Vagina (tissue), 2 donors: ENCODE data around the gene VMO1.

ENCODE experiments used
- POLR2A ChIP-seq, 2 donors: fragments of 450-650 bp; IDR thresholded peaks; one replicate each; pipeline ENCODE4 v1.6.1; 2017; ENCODE audit warnings: antibody characterized with exemption in 2 of 2, mild to moderate bottlenecking in 2 of 2, moderate library complexity in 2 of 2
- POLR2AphosphoS5 ChIP-seq, 2 donors: sonication (generic); formaldehyde crosslinking; IDR thresholded peaks; one replicate each; pipeline ENCODE4 v1.9.0; 2017; ENCODE audit warnings: antibody characterized with exemption in 2 of 2, mild to moderate bottlenecking in 2 of 2, low read depth in 1 of 2; ENCODE audit not compliant: insufficient read depth in 1 of 2

GRCh38 chr17:4808378-4808767, 22.2 kb upstream of the VMO1 start:
- no peak for TF ChIP-seq POLR2AphosphoS5 (IDR thresholded peaks at IDR 0.05; ENCODE audit: insufficient read depth in 1 of 2, low read depth in 1 of 2)
- TF ChIP-seq POLR2A (IDR thresholded peaks at IDR 0.05) = no peak
